ENCODE results near the gene NAA20.

NAA20 gene

GRCh38 chr20:19976595-19977372, 40.4 kb upstream of the NAA20 start:
- TF ChIP-seq POLR2A (IDR thresholded peaks at IDR 0.05; ENCODE audit: low read depth, low read length) = peak; percentile 26; the same call in 1 of the 2 replicates
- no peak for FAIRE-seq
- peak; percentile 58 for DNase-seq (ENCODE audit: insufficient read length, low spot score)

- no peak for TF ChIP-seq POLR2A (IDR thresholded peaks at IDR 0.05; ENCODE audit: low read depth, low read length)
- FAIRE-seq = no peak
- no peak for DNase-seq (ENCODE audit: insufficient read length, low spot score)
These were observed 39.8 kb upstream of the NAA20 start for GRCh38 chr20:19977373-19977770.

- DNase-seq (ENCODE audit: insufficient read length, low spot score) (no peak), FAIRE-seq (no peak)
- TF ChIP-seq POLR2A (IDR thresholded peaks at IDR 0.05; ENCODE audit: low read depth, low read length) = no peak
These were observed 38.5 kb upstream of the NAA20 start for GRCh38 chr20:19978511-19979210.

- no peak for TF ChIP-seq POLR2A (IDR thresholded peaks at IDR 0.05; ENCODE audit: low read depth, low read length)
- FAIRE-seq = no peak
- DNase-seq (ENCODE audit: insufficient read length, low spot score) = peak; percentile 26
These were observed 36.1 kb upstream of the NAA20 start for GRCh38 chr20:19981031-19981451.

GRCh38 chr20:19986419-19986818, 30.7 kb upstream of the NAA20 start:
- no peak for DNase-seq (ENCODE audit: insufficient read length, low spot score)
- TF ChIP-seq POLR2A (IDR thresholded peaks at IDR 0.05; ENCODE audit: low read depth, low read length) = no peak
- FAIRE-seq = no peak

GRCh38 chr20:19987046-19987445, 30.1 kb upstream of the NAA20 start:
- DNase-seq (ENCODE audit: insufficient read length, low spot score) (no peak), FAIRE-seq (no peak)
- TF ChIP-seq POLR2A (IDR thresholded peaks at IDR 0.05; ENCODE audit: low read depth, low read length) = no peak

GRCh38 chr20:19990850-19991249, 26.3 kb upstream of the NAA20 start:
- FAIRE-seq = no peak
- no peak for TF ChIP-seq POLR2A (IDR thresholded peaks at IDR 0.05; ENCODE audit: low read depth, low read length)

GRCh38 chr20:19991308-19991707, 25.9 kb upstream of the NAA20 start:
- no peak for FAIRE-seq
- no peak for TF ChIP-seq POLR2A (IDR thresholded peaks at IDR 0.05; ENCODE audit: low read depth, low read length)

More at GRCh38 chr20:19990850-19991249, 26.3 kb upstream of the NAA20 start:
- no peak for DNase-seq (ENCODE audit: insufficient read length, low spot score)

GRCh38 chr20:19991854-19992253, 25.3 kb upstream of the NAA20 start:
- DNase-seq (ENCODE audit: insufficient read length, low spot score) (no peak), FAIRE-seq (no peak)

More at GRCh38 chr20:19991308-19991707, 25.9 kb upstream of the NAA20 start:
- DNase-seq (ENCODE audit: insufficient read length, low spot score) = no peak

GRCh38 chr20:19992996-19993908, 23.9 kb upstream of the NAA20 start:
- FAIRE-seq (no peak), DNase-seq (ENCODE audit: insufficient read length, low spot score) (peak; percentile 42)
- TF ChIP-seq POLR2A (IDR thresholded peaks at IDR 0.05; ENCODE audit: low read depth, low read length) = no peak

More at GRCh38 chr20:19991854-19992253, 25.3 kb upstream of the NAA20 start:
- TF ChIP-seq POLR2A (IDR thresholded peaks at IDR 0.05; ENCODE audit: low read depth, low read length) = no peak

- FAIRE-seq (no peak), DNase-seq (ENCODE audit: insufficient read length, low spot score) (no peak)
- no peak for TF ChIP-seq POLR2A (IDR thresholded peaks at IDR 0.05; ENCODE audit: low read depth, low read length)
These were observed 23.0 kb upstream of the NAA20 start for GRCh38 chr20:19993958-19994669.

GRCh38 chr20:19995220-19995863, 21.8 kb upstream of the NAA20 start:
- FAIRE-seq = no peak
- DNase-seq (ENCODE audit: insufficient read length, low spot score) = no peak
- no peak for TF ChIP-seq POLR2A (IDR thresholded peaks at IDR 0.05; ENCODE audit: low read depth, low read length)

- no peak for FAIRE-seq
- no peak for DNase-seq (ENCODE audit: insufficient read length, low spot score)
- TF ChIP-seq POLR2A (IDR thresholded peaks at IDR 0.05; ENCODE audit: low read depth, low read length) = no peak
These were observed 20.9 kb upstream of the NAA20 start for GRCh38 chr20:19996222-19996621.
